GM23338 (cell line): ENCODE results near the gene SMIM33. TPM values are rescaled to one million over a fixed set of nuclear protein-coding genes. Genes with fewer than 3 reads are reported as not detected.

Experiments
- ATAC-seq: fragments of 200-7000 bp; cut with Tn5 transposase; 3 replicates; pipeline ENCODE4 v1.9.1; 2020
- DNase-seq: peaks from one replicate; pipeline ENCODE4 v3.0.0-alpha.2; 2015; ENCODE audit warnings: low spot score
- H2AFZ ChIP-seq: fragments of 200-600 bp; sonication (generic); 2 replicates; pipeline ENCODE4 v1.8.0; 2016; ENCODE audit warnings: antibody characterized with exemption, mild to moderate bottlenecking, moderate library complexity
- H3F3A ChIP-seq: fragments of 200-600 bp; sonication (generic); replicated peaks from 2 replicates; pipeline ENCODE4 v1.8.0; 2017; ENCODE audit warnings: antibody characterized with exemption, mixed run types, low read depth
- H3K27ac ChIP-seq: fragments of 200-600 bp; sonication (generic); 2 replicates; pipeline ENCODE4 v1.6.1; 2016; ENCODE audit warnings: low read depth
- H3K27me3 ChIP-seq: fragments of 200-600 bp; sonication (generic); 2 replicates; pipeline ENCODE4 v1.8.0; 2016; ENCODE audit warnings: mild to moderate bottlenecking, mixed run types, moderate library complexity; ENCODE audit not compliant: insufficient read depth
- H3K36me3 ChIP-seq: fragments of 200-600 bp; sonication (generic); 2 replicates; pipeline ENCODE4 v1.8.0; 2016; ENCODE audit warnings: mild to moderate bottlenecking; ENCODE audit not compliant: insufficient read depth
- H3K4me1 ChIP-seq: fragments of 200-600 bp; sonication (generic); 2 replicates; pipeline ENCODE4 v1.8.0; 2016; ENCODE audit warnings: mild to moderate bottlenecking, moderate library complexity; ENCODE audit not compliant: insufficient read depth
- H3K4me2 ChIP-seq: fragments of 200-600 bp; sonication (generic); 2 replicates; pipeline ENCODE4 v1.7.1; 2017; ENCODE audit warnings: mixed run types
- H3K4me3 ChIP-seq: fragments of 200-600 bp; sonication (generic); 2 replicates; pipeline ENCODE4 v1.6.1; 2016; ENCODE audit warnings: mixed run types
- H3K79me2 ChIP-seq: fragments of 200-600 bp; sonication (generic); replicated peaks from 2 replicates; pipeline ENCODE4 v1.8.0; 2017; ENCODE audit warnings: mild to moderate bottlenecking; ENCODE audit not compliant: insufficient read depth
- H3K9me2 ChIP-seq: fragments of 200-600 bp; sonication (generic); 2 replicates; pipeline ENCODE4 v1.8.0; 2017; ENCODE audit not compliant: insufficient read depth
- H4K20me1 ChIP-seq: fragments of 200-600 bp; sonication (generic); replicated peaks from 2 replicates; pipeline ENCODE4 v1.8.0; 2017; ENCODE audit warnings: mild to moderate bottlenecking; ENCODE audit not compliant: insufficient read depth
- H3K27ac Mint-ChIP-seq: 2 replicates; pipeline ENCODE4 v1.8.0; 2020; ENCODE audit warnings: inconsistent platforms, mild to moderate bottlenecking, moderate library complexity, mixed read lengths
- H3K27me3 Mint-ChIP-seq: 3 replicates; pipeline ENCODE4 v1.8.0; 2022; ENCODE audit warnings: low read depth, mild to moderate bottlenecking, moderate library complexity, mixed read lengths, inconsistent platforms; ENCODE audit not compliant: insufficient read depth, poor library complexity
- H3K36me3 Mint-ChIP-seq: 3 replicates; pipeline ENCODE4 v1.8.0; 2021; ENCODE audit warnings: low read depth, mild to moderate bottlenecking, inconsistent platforms, moderate library complexity, mixed read lengths
- H3K4me1 Mint-ChIP-seq: 3 replicates; pipeline ENCODE4 v1.8.0; 2020; ENCODE audit warnings: mild to moderate bottlenecking, inconsistent platforms, mixed read lengths
- H3K4me3 Mint-ChIP-seq: 3 replicates; pipeline ENCODE4 v1.8.0; 2021; ENCODE audit warnings: moderate library complexity, mild to moderate bottlenecking, inconsistent platforms, mixed read lengths
- H3K9me3 Mint-ChIP-seq: 3 replicates; pipeline ENCODE4 v1.8.0; 2020; ENCODE audit warnings: moderate library complexity, mild to moderate bottlenecking, inconsistent platforms, mixed read lengths
- CREB1 ChIP-seq: fragments of 250-450 bp; sonication (Bioruptor Pico); IDR thresholded peaks from 2 replicates; pipeline ENCODE4 v1.5.0; 2020; ENCODE audit warnings: low read depth, mild to moderate bottlenecking, moderate library complexity
- EZH2 ChIP-seq: fragments of 200-600 bp; sonication (generic); IDR thresholded peaks from one replicate; pipeline ENCODE4 v1.8.0; 2017; ENCODE audit warnings: antibody characterized with exemption, mild to moderate bottlenecking, low read depth; ENCODE audit not compliant: unreplicated experiment
- EZH2phosphoT487 ChIP-seq: fragments of 200-600 bp; sonication (generic); IDR thresholded peaks from one replicate; pipeline ENCODE4 v1.8.1; 2018; ENCODE audit warnings: antibody characterized with exemption; ENCODE audit not compliant: unreplicated experiment
- JUNB ChIP-seq: IDR thresholded peaks from one replicate; pipeline ENCODE4 v1.6.1; 2016; ENCODE audit warnings: antibody characterized with exemption; ENCODE audit not compliant: unreplicated experiment
- NANOG ChIP-seq: IDR thresholded peaks from 2 replicates; pipeline ENCODE4 v1.6.1; 2016; ENCODE audit warnings: antibody characterized with exemption, borderline replicate concordance
- POLR2AphosphoS5 ChIP-seq: IDR thresholded peaks from 2 replicates; pipeline ENCODE4 v1.6.1; 2016; ENCODE audit warnings: antibody characterized with exemption, low read depth
- STAT1 ChIP-seq: IDR thresholded peaks from one replicate; pipeline ENCODE4 v1.6.1; 2016; ENCODE audit warnings: antibody characterized with exemption; ENCODE audit not compliant: unreplicated experiment
- ZNF114 ChIP-seq: fragments of 250-450 bp; sonication (Bioruptor Pico); IDR thresholded peaks from 2 replicates; pipeline ENCODE4 v1.5.0; 2020; ENCODE audit warnings: mild to moderate bottlenecking, moderate library complexity
- ZNF331 ChIP-seq: fragments of 250-450 bp; sonication (Bioruptor Pico); IDR thresholded peaks from 2 replicates; pipeline ENCODE4 v1.5.0; 2020; ENCODE audit warnings: low read depth, mild to moderate bottlenecking, moderate library complexity
- long read RNA-seq: library from polyadenylated mRNA; unstranded; transcript quantifications from one replicate; pipeline ENCODE4 v2.0.0, GENCODE V29; 2020; ENCODE audit not compliant: unreplicated experiment
- polyA plus RNA-seq: library from polyadenylated mRNA; unstranded; fragments of >200 nt; fragmentation: Nextera tagmentation; extraction: Ambion mirVana; gene quantifications from 2 replicates; pipeline ENCODE4 v1.2.1, GENCODE V29; 2016
- total RNA-seq: library from RNA; depleted of rRNA; stranded (reverse); fragments of >200 nt; shearing (Covaris generic); gene quantifications from 2 replicates; pipeline ENCODE4 v1.2.3, GENCODE V29; 2014; rRNA removed
- TF ChIP-seq, protein P1 (sequence below): fragments of 250-450 bp; sonication (Bioruptor Pico); IDR thresholded peaks from 2 replicates; pipeline ENCODE4 v1.5.0; 2020; ENCODE audit warnings: mild to moderate bottlenecking, moderate library complexity
- TF ChIP-seq, protein P2 (sequence below): IDR thresholded peaks from 2 replicates; pipeline ENCODE4 v1.6.1; 2016; ENCODE audit warnings: antibody characterized with exemption
- TF ChIP-seq, protein P3 (sequence below): IDR thresholded peaks from one replicate; pipeline ENCODE4 v1.6.1; 2018; ENCODE audit warnings: antibody characterized with exemption; ENCODE audit not compliant: unreplicated experiment
- TF ChIP-seq, protein P4 (sequence below), 2 experiments: fragments of 200-600 bp in 1 of 2; sonication (generic) in 1 of 2; conservative IDR thresholded peaks; 2 replicates each; pipeline versions ENCODE4 v1.5.1 to v1.6.1; 2016 to 2017; ENCODE audit warnings: antibody characterized with exemption in 2 of 2, low read depth in 2 of 2, mild to moderate bottlenecking in 2 of 2, moderate library complexity in 1 of 2

Gene SMIM33
- total RNA-seq (not detected in 2 replicates), polyA plus RNA-seq (not detected in 2 replicates)
- long read RNA-seq, result 0 reads

DNA sequence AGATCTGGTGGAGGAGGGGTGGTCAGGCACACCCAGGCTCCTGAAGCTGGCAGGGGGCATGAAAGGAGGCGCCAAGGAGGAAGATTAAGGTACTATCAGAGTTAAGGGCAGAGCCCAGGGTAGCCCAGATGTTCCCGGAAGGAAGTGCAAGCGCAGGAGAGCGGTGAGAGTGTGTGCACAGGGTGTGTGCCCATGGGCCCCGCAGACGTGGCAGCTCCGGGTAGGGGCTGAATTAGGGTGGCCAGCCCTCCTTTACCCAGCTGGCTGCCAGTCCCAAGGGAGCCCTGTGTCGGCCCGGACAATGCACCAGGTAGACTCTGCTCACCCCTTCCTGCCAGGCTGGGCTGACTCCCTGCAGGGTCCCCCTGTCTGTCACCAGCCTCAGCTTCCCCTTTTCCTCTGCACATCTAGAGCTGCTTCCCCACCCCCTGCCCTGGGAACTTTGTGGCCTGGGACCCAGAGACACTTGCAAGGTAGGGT lies at the start of gene SMIM33:
SMIM33 (plus strand) TSS at position 184 of the 480 bp plus-strand sequence; CDS start at position 302, 118 bp downstream.
- 0 out of 2 replicates have a peak, but pooled peaks cover 7% of the 10 kb centered on the region for H3F3A ChIP-seq
- no peaks in the 10 kb centered on the region for H3K79me2 ChIP-seq
- no peak within 1 kb of the TSS for H3K4me2 ChIP-seq
- H4K20me1 ChIP-seq, result no peaks in the 10 kb centered on the region
- H3K4me3 ChIP-seq, result no peak within 1 kb of the TSS
- H3K27ac Mint-ChIP-seq, result no peak within 1 kb of the TSS
- no peak for DNase-seq
- no peaks in the 10 kb centered on the region for H3K27me3 ChIP-seq
- peaks cover 37% of the 10 kb centered on the region for H3K4me1 Mint-ChIP-seq
- H3K9me3 Mint-ChIP-seq, result no peaks in the 10 kb centered on the region
- ATAC-seq, result no peak
- peaks cover 21% of the 10 kb centered on the region for H3K27me3 Mint-ChIP-seq
- no peaks in the 10 kb centered on the region for H3K9me2 ChIP-seq
- peaks cover 17% of the 10 kb centered on the region for H3K4me1 ChIP-seq
- no peaks in the 10 kb centered on the region; the same call in 2 of the 3 replicates for H3K36me3 Mint-ChIP-seq
- TF ChIP-seq CREB1 (CRISPR knock-in tag) (no peak), ZNF114 (no peak), EZH2 (no peak), NANOG (no peak), POLR2AphosphoS5 (no peak), ZNF331 (CRISPR knock-in tag) (no peak), STAT1 (no peak), JUNB (no peak), EZH2phosphoT487 (no peak)
- TF ChIP-seq, protein P1, sequence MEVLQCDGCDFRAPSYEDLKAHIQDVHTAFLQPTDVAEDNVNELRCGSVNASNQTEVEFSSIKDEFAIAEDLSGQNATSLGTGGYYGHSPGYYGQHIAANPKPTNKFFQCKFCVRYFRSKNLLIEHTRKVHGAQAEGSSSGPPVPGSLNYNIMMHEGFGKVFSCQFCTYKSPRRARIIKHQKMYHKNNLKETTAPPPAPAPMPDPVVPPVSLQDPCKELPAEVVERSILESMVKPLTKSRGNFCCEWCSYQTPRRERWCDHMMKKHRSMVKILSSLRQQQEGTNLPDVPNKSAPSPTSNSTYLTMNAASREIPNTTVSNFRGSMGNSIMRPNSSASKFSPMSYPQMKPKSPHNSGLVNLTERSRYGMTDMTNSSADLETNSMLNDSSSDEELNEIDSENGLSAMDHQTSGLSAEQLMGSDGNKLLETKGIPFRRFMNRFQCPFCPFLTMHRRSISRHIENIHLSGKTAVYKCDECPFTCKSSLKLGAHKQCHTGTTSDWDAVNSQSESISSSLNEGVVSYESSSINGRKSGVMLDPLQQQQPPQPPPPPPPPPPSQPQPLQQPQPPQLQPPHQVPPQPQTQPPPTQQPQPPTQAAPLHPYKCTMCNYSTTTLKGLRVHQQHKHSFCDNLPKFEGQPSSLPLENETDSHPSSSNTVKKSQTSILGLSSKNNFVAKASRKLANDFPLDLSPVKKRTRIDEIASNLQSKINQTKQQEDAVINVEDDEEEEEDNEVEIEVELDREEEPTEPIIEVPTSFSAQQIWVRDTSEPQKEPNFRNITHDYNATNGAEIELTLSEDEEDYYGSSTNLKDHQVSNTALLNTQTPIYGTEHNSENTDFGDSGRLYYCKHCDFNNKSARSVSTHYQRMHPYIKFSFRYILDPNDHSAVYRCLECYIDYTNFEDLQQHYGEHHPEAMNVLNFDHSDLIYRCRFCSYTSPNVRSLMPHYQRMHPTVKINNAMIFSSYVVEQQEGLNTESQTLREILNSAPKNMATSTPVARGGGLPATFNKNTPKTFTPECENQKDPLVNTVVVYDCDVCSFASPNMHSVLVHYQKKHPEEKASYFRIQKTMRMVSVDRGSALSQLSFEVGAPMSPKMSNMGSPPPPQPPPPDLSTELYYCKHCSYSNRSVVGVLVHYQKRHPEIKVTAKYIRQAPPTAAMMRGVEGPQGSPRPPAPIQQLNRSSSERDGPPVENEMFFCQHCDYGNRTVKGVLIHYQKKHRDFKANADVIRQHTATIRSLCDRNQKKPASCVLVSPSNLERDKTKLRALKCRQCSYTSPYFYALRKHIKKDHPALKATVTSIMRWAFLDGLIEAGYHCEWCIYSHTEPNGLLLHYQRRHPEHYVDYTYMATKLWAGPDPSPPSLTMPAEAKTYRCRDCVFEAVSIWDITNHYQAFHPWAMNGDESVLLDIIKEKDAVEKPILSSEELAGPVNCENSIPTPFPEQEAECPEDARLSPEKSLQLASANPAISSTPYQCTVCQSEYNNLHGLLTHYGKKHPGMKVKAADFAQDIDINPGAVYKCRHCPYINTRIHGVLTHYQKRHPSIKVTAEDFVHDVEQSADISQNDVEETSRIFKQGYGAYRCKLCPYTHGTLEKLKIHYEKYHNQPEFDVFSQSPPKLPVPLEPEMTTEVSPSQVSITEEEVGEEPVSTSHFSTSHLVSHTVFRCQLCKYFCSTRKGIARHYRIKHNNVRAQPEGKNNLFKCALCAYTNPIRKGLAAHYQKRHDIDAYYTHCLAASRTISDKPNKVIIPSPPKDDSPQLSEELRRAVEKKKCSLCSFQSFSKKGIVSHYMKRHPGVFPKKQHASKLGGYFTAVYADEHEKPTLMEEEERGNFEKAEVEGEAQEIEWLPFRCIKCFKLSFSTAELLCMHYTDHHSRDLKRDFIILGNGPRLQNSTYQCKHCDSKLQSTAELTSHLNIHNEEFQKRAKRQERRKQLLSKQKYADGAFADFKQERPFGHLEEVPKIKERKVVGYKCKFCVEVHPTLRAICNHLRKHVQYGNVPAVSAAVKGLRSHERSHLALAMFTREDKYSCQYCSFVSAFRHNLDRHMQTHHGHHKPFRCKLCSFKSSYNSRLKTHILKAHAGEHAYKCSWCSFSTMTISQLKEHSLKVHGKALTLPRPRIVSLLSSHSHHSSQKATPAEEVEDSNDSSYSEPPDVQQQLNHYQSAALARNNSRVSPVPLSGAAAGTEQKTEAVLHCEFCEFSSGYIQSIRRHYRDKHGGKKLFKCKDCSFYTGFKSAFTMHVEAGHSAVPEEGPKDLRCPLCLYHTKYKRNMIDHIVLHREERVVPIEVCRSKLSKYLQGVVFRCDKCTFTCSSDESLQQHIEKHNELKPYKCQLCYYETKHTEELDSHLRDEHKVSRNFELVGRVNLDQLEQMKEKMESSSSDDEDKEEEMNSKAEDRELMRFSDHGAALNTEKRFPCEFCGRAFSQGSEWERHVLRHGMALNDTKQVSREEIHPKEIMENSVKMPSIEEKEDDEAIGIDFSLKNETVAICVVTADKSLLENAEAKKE (CRISPR knock-in tag), result no peak
- TF ChIP-seq, protein P2, sequence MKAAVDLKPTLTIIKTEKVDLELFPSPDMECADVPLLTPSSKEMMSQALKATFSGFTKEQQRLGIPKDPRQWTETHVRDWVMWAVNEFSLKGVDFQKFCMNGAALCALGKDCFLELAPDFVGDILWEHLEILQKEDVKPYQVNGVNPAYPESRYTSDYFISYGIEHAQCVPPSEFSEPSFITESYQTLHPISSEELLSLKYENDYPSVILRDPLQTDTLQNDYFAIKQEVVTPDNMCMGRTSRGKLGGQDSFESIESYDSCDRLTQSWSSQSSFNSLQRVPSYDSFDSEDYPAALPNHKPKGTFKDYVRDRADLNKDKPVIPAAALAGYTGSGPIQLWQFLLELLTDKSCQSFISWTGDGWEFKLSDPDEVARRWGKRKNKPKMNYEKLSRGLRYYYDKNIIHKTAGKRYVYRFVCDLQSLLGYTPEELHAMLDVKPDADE, result no peak
- TF ChIP-seq, protein P3, sequence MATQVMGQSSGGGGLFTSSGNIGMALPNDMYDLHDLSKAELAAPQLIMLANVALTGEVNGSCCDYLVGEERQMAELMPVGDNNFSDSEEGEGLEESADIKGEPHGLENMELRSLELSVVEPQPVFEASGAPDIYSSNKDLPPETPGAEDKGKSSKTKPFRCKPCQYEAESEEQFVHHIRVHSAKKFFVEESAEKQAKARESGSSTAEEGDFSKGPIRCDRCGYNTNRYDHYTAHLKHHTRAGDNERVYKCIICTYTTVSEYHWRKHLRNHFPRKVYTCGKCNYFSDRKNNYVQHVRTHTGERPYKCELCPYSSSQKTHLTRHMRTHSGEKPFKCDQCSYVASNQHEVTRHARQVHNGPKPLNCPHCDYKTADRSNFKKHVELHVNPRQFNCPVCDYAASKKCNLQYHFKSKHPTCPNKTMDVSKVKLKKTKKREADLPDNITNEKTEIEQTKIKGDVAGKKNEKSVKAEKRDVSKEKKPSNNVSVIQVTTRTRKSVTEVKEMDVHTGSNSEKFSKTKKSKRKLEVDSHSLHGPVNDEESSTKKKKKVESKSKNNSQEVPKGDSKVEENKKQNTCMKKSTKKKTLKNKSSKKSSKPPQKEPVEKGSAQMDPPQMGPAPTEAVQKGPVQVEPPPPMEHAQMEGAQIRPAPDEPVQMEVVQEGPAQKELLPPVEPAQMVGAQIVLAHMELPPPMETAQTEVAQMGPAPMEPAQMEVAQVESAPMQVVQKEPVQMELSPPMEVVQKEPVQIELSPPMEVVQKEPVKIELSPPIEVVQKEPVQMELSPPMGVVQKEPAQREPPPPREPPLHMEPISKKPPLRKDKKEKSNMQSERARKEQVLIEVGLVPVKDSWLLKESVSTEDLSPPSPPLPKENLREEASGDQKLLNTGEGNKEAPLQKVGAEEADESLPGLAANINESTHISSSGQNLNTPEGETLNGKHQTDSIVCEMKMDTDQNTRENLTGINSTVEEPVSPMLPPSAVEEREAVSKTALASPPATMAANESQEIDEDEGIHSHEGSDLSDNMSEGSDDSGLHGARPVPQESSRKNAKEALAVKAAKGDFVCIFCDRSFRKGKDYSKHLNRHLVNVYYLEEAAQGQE, result no peak
- TF ChIP-seq, protein P4, sequence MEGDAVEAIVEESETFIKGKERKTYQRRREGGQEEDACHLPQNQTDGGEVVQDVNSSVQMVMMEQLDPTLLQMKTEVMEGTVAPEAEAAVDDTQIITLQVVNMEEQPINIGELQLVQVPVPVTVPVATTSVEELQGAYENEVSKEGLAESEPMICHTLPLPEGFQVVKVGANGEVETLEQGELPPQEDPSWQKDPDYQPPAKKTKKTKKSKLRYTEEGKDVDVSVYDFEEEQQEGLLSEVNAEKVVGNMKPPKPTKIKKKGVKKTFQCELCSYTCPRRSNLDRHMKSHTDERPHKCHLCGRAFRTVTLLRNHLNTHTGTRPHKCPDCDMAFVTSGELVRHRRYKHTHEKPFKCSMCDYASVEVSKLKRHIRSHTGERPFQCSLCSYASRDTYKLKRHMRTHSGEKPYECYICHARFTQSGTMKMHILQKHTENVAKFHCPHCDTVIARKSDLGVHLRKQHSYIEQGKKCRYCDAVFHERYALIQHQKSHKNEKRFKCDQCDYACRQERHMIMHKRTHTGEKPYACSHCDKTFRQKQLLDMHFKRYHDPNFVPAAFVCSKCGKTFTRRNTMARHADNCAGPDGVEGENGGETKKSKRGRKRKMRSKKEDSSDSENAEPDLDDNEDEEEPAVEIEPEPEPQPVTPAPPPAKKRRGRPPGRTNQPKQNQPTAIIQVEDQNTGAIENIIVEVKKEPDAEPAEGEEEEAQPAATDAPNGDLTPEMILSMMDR (conservative IDR thresholded peaks at IDR 0.05; ENCODE audit: low read depth in 2 of 2), result no peak
- no peak within 1 kb of the TSS for H3K27ac ChIP-seq
- H3K4me3 Mint-ChIP-seq, result no peak within 1 kb of the TSS
- peak within 1 kb of the TSS; percentile 64; the same call in 1 of the 2 replicates for H2AFZ ChIP-seq
- no peaks in the 10 kb centered on the region for H3K36me3 ChIP-seq
